Astrocyte (in vitro differentiated cells and primary cell): Measurements from ENCODE around the gene TMCO6. TPM values are rescaled to one million over a fixed set of nuclear protein-coding genes. Genes with fewer than 3 reads are reported as not detected.

Source experiments
- DNase-seq: peaks from one replicate; pipeline ENCODE4 v3.0.0-alpha.2; 2010; ENCODE audit warnings: low read depth
- FAIRE-seq: peaks from 2 replicates; lab custom pipeline; 2011; peaks lifted over from hg19 to GRCh38; lab: Jason Lieb, UNC
- H2AFZ ChIP-seq: 2 replicates; pipeline ENCODE4 v1.6.0; 2012; ENCODE audit warnings: low read depth, low read length, inconsistent platforms
- H3K27ac ChIP-seq: 2 replicates; pipeline ENCODE4 v1.5.1; 2011; ENCODE audit warnings: low read depth, low read length, inconsistent platforms
- H3K27me3 ChIP-seq: 2 replicates; pipeline ENCODE4 v1.6.0; 2011; ENCODE audit warnings: low read length, inconsistent platforms; ENCODE audit not compliant: insufficient read depth
- H3K36me3 ChIP-seq: 2 replicates; pipeline ENCODE4 v1.5.1; 2011; ENCODE audit warnings: low read length, inconsistent platforms; ENCODE audit not compliant: insufficient read depth
- H3K4me1 ChIP-seq: 2 replicates; pipeline ENCODE4 v1.5.1; 2011; ENCODE audit warnings: low read length, inconsistent platforms; ENCODE audit not compliant: insufficient read depth
- H3K4me2 ChIP-seq: 2 replicates; pipeline ENCODE4 v1.6.0; 2012; ENCODE audit warnings: low read length, inconsistent platforms
- H3K4me3 ChIP-seq: 2 replicates; pipeline ENCODE4 v1.5.1; 2011; ENCODE audit warnings: low read depth, mild to moderate bottlenecking, low read length, inconsistent platforms; ENCODE audit not compliant: insufficient read depth
- H3K79me2 ChIP-seq: 2 replicates; pipeline ENCODE4 v1.6.0; 2012; ENCODE audit warnings: mild to moderate bottlenecking, low read length, inconsistent platforms; ENCODE audit not compliant: insufficient read depth
- H3K9ac ChIP-seq: 2 replicates; pipeline ENCODE4 v1.6.0; 2012; ENCODE audit warnings: mild to moderate bottlenecking, low read length, inconsistent platforms
- H3K9me3 ChIP-seq: 2 replicates; pipeline ENCODE4 v1.5.1; 2012; ENCODE audit warnings: low read depth, mild to moderate bottlenecking, low read length, inconsistent platforms; ENCODE audit not compliant: insufficient read depth
- H4K20me1 ChIP-seq: 2 replicates; pipeline ENCODE4 v1.6.0; 2012; ENCODE audit warnings: low read length, inconsistent platforms; ENCODE audit not compliant: insufficient read depth
- H3K27ac Mint-ChIP-seq: one replicate; pipeline ENCODE4 v1.8.0; 2021; ENCODE audit warnings: mild to moderate bottlenecking, mixed read lengths; ENCODE audit not compliant: unreplicated experiment
- H3K27me3 Mint-ChIP-seq: one replicate; pipeline ENCODE4 v1.8.0; 2021; ENCODE audit warnings: low read depth, mixed read lengths; ENCODE audit not compliant: unreplicated experiment
- H3K36me3 Mint-ChIP-seq: one replicate; pipeline ENCODE4 v1.8.0; 2021; ENCODE audit warnings: low read depth, mixed read lengths; ENCODE audit not compliant: unreplicated experiment
- H3K4me1 Mint-ChIP-seq: one replicate; pipeline ENCODE4 v1.8.0; 2021; ENCODE audit warnings: low read depth, mixed read lengths; ENCODE audit not compliant: unreplicated experiment
- H3K4me3 Mint-ChIP-seq: one replicate; pipeline ENCODE4 v1.8.0; 2021; ENCODE audit warnings: mild to moderate bottlenecking, moderate library complexity, mixed read lengths; ENCODE audit not compliant: unreplicated experiment
- H3K9me3 Mint-ChIP-seq: one replicate; pipeline ENCODE4 v1.8.0; 2021; ENCODE audit warnings: mild to moderate bottlenecking, mixed read lengths; ENCODE audit not compliant: unreplicated experiment
- EZH2 ChIP-seq: IDR thresholded peaks from 2 replicates; pipeline ENCODE4 v1.6.1; 2012; ENCODE audit warnings: mild to moderate bottlenecking, low read length, inconsistent platforms; ENCODE audit not compliant: insufficient read depth
- total RNA-seq: library from RNA; stranded (reverse); gene quantifications from 2 replicates; pipeline ENCODE4 v1.2.1, GENCODE V29; 2021
- TF ChIP-seq, protein P1 (sequence below): IDR thresholded peaks from 2 replicates; pipeline ENCODE4 v1.5.1; 2011; ENCODE audit warnings: low read depth, mild to moderate bottlenecking, inconsistent platforms, low read length, moderate library complexity; ENCODE audit not compliant: insufficient read depth

TMCO6 gene
- total RNA-seq, 1 donor from 2014 or later = 7.0 TPM

DNA sequence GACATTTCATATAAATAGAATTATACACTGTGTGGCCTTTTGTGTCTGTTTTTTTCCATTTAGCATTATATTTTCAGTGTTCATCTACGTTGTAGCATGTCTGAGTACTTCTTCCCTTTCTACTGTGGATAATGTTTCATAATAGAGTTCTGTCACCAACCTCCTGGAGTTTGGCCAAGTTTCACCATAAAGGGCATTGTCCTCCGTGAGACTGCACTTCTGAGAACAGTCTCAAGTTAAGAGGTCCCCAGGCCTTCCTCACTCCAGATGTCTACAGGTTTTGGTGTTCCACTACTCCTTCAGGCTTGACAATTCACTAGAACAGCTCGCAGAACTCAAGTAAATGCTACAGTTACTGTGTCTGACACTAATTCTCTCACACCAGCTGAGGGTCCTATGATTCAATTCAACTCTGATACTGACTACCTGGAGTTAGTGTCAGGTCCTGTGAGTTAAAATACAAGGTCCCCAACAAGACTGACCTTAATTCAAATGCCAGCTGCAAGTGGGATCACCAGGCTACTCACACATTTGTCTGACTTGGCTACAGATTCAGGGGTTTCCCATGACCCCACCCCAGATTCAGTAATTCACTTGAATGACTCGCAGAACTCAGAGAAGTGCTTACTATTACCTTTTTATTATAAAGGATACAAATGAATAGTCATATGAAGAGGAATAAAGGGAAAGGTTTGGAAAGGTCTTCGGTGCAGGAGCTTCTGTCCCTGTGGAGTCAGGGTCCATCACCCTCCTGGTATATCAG is 43.5 kb upstream of the TMCO6 start:
- Histone ChIP-seq H3K79me2 (no peaks in the 10 kb centered on the region), H3K4me1 (peaks cover 7% of the 10 kb centered on the region), H3K9me3 (no peaks in the 10 kb centered on the region), H2AFZ (no peak overlapping the region), H3K27me3 (peaks cover 8% of the 10 kb centered on the region), H3K36me3 (no peaks in the 10 kb centered on the region), H3K9ac (no peak overlapping the region), H3K4me2 (no peak overlapping the region), H4K20me1 (no peaks in the 10 kb centered on the region), H3K27ac (no peak overlapping the region), H3K4me3 (no peak overlapping the region)
- Mint-ChIP-seq H3K27ac (no peak overlapping the region), H3K27me3 (peaks cover 15% of the 10 kb centered on the region), H3K9me3 (no peaks in the 10 kb centered on the region), H3K4me1 (peaks cover 7% of the 10 kb centered on the region), H3K36me3 (no peaks in the 10 kb centered on the region), H3K4me3 (no peak overlapping the region)
- no peak for FAIRE-seq
- DNase-seq = no peak
- TF ChIP-seq, protein P1, sequence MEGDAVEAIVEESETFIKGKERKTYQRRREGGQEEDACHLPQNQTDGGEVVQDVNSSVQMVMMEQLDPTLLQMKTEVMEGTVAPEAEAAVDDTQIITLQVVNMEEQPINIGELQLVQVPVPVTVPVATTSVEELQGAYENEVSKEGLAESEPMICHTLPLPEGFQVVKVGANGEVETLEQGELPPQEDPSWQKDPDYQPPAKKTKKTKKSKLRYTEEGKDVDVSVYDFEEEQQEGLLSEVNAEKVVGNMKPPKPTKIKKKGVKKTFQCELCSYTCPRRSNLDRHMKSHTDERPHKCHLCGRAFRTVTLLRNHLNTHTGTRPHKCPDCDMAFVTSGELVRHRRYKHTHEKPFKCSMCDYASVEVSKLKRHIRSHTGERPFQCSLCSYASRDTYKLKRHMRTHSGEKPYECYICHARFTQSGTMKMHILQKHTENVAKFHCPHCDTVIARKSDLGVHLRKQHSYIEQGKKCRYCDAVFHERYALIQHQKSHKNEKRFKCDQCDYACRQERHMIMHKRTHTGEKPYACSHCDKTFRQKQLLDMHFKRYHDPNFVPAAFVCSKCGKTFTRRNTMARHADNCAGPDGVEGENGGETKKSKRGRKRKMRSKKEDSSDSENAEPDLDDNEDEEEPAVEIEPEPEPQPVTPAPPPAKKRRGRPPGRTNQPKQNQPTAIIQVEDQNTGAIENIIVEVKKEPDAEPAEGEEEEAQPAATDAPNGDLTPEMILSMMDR = no peak
- TF ChIP-seq EZH2 = no peak

DNA sequence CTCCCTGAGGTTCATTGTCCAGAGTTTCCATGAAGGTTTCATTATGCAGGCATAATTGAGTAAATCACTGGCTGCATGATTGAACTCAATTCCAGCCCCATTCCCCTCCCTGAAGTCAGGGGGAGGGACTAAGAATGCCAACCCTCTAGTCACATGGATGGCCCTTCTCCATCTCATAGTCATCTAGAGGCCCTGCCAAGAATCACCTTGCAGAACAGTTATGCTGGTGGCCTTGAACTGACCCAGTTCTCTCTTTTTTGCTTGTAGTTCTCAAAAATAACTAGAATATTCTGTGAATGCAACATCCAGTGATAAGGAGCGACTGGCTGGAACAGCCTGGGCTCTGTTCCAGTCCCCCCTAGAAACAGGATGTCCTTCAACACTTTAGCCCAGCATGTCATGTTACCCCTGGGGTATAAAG is 42.9 kb upstream of the TMCO6 start:
- H3K9me3 ChIP-seq = no peaks in the 10 kb centered on the region
- TF ChIP-seq, protein P1 = no peak
- no peak for TF ChIP-seq EZH2
- no peaks in the 10 kb centered on the region for H3K36me3 ChIP-seq
- H3K4me1 ChIP-seq = peaks cover 7% of the 10 kb centered on the region
- H3K9me3 Mint-ChIP-seq = no peaks in the 10 kb centered on the region
- no peak for FAIRE-seq
- peaks cover 8% of the 10 kb centered on the region for H3K27me3 ChIP-seq
- no peak overlapping the region for H3K4me3 Mint-ChIP-seq
- peaks cover 7% of the 10 kb centered on the region for H3K4me1 Mint-ChIP-seq
- H3K27ac Mint-ChIP-seq = no peak overlapping the region
- H3K36me3 Mint-ChIP-seq = no peaks in the 10 kb centered on the region
- H4K20me1 ChIP-seq = no peaks in the 10 kb centered on the region
- H3K27me3 Mint-ChIP-seq = peaks cover 19% of the 10 kb centered on the region
- no peak overlapping the region for H3K27ac ChIP-seq
- H3K4me2 ChIP-seq = no peak overlapping the region
- no peak overlapping the region for H3K4me3 ChIP-seq
- H2AFZ ChIP-seq = no peak overlapping the region
- no peaks in the 10 kb centered on the region for H3K79me2 ChIP-seq
- H3K9ac ChIP-seq = no peak overlapping the region
- DNase-seq = no peak

DNA sequence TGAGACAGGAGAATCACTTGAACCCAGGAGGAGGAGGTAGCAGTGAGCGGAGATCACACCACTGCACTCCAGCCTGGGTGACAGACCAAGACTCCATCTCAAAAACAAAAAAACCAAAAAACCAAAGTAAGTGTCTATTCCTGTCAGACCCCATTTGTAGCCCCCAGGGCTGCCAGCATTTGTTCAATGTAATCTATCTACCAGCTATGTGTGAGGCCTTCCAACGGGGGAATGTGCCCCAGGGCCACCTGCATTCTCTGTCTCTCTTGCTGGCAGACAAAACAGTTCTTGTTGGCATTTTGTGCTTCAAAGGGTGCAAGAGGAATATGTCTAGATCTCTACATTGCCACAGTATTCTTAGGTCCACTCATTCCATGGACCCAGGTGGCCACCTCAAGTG is 40.4 kb upstream of the TMCO6 start:
- Histone ChIP-seq H3K36me3 (no peaks in the 10 kb centered on the region), H3K4me2 (no peak overlapping the region), H3K4me1 (no peaks in the 10 kb centered on the region), H3K79me2 (no peaks in the 10 kb centered on the region), H3K27ac (no peak overlapping the region), H4K20me1 (no peaks in the 10 kb centered on the region), H3K9me3 (no peaks in the 10 kb centered on the region), H3K27me3 (peaks cover 8% of the 10 kb centered on the region), H3K9ac (no peak overlapping the region), H3K4me3 (no peak overlapping the region), H2AFZ (no peak overlapping the region)
- TF ChIP-seq, protein P1 = no peak
- no peak for TF ChIP-seq EZH2
- no peaks in the 10 kb centered on the region for H3K4me1 Mint-ChIP-seq
- FAIRE-seq (no peak), DNase-seq (no peak)
- H3K27ac Mint-ChIP-seq = no peak overlapping the region
- peaks cover 2% of the 10 kb centered on the region for H3K9me3 Mint-ChIP-seq
- no peak overlapping the region for H3K4me3 Mint-ChIP-seq
- H3K36me3 Mint-ChIP-seq = no peaks in the 10 kb centered on the region
- peaks cover 19% of the 10 kb centered on the region for H3K27me3 Mint-ChIP-seq
